ENCODE measurements around the gene ADGRL1. TPM values are rescaled to one million over a fixed set of nuclear protein-coding genes. Genes with fewer than 3 reads are reported as not detected.

The ADGRL1 gene
- polyA plus RNA-seq, 12 donors: 13.5 to 70.1 (median 16.0) TPM

DNA sequence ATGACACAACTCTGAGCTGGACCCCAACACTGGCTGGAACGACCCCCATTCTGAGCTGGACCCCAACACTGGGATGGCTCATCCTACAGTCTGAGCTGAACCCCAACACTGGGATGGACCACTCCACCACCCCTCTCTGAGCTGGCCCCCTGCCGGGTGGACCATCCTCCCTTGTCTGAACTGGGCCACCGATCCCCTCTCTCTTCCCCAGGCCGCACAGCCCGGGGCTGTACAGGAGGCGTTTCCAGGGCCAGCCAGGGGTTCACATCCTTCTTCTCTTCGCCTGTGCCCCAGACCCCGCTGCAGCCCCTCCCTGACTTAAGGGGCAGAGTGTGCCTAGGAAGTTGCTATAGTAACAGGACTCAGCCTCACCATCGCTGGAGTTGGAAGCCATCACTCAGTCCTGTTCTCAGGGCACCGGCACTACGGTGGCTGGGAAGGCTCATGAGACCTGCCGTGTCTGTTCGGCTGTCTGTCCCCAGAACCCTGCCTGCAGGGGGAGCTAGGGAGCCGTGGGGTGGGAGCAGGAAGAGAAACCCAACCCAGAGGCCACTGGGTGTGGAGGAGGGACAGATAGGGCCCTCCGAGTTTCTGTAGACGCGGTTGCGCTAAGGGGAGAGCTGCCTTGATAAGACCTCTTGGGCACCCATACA is 92.1 kb downstream of the ADGRL1 start:
- no peak for DNase-seq

DNA sequence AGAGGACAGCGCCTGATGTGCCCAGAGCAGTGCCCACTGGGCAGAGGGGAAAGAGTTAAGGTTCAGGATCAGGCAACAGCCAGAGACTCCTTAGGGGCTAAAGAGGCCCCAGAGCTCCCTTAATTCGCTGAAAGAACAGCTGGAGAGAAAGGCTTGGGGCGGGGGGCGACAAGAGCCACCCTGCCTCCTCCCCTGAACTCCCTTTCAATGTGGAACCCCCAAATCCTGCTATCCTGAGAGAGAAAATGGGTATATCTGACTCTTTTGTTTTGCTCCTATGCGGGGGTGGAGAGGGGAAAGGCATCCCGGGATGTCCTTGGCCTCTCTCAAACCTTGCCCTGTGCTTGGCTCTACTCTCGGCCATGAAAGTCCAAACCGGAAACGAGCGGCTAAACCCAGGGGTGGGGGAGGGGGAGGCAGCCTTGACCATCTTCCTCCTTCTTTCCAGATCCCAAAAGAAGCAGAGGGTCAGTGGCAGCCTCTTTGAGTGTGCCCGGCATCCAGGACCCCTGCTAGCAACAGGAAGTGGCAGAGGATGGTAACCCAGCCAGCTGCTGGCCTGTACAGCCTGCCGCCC is 93.1 kb downstream of the ADGRL1 start:
- no peak for DNase-seq

DNA sequence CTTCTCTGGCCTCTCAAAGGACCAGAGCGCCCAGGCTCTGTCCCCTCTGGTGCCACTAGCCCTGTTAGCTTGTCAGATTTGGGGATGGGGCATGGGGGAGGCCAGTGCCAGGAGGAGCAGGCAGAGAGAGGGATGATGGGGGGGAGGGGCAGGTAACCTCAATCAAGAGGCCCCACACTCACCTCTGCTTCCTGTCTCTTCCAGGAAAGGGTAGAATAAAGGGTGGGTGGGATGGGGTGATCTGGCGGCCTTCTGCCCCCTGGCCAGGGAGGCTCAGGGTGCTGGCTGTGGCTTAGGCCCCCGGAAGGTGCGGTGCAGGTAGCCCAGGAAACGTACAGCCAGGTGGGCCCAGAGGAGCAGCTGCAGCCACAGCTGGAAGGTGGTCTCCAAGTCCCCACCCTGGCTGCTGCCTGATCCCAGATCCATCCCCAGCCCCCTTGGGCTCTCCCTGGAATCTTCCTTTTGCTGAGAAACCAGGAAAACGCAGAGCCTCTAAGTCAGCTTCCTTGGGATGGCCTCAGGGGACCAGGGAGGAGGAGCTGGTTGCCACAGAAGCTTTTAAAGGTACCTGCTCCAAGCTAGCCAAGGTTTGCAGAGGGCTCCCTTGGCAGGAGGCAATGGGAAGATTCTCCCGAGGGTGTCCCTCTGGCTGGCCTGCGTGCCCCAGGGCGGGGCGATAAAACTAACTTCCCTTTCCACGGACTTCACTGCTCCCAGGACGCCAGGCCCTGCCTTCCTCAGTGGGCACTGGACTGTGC is 93.7 kb downstream of the ADGRL1 start:
- DNase-seq: no peak

DNA sequence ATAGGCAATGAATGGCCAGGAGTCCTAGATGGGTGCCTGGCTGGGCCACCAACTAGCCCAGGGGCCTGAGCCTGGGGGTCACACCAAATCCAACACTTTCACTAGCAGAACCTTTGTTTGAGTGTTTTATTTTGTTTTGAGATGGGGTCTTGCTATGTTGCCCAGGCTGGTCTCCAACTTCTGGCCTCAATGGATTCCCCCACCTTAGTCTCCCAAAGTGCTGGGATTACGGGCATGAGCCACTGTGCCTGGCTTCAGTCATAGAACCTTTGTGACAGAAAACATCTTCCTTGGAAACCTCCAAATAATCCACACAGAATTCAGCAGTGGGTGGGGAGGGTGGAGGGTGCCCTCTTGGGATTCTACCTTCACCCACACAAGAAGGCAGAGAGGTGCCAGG is 94.5 kb downstream of the ADGRL1 start:
- DNase-seq: no peak

DNA sequence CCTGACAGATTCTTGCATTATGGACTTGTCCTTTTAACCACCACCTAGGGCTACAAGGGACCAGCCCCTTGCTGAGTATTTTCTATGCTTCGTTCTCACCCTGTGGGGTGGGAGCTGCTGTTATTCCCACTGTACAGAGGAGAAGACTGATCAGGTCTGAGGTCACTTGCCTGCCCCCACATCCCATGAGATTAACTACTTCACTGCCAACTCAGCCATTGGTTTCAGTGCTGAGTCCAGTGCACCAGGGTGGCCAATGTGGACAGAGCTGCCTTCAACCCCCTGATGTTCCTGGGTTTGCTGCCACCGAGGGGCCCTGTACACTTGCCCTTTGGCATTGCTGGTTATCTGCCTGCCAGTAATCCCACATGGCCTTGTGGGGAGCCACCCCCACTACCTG is 95.3 kb downstream of the ADGRL1 start:
- DNase-seq: no peak

DNA sequence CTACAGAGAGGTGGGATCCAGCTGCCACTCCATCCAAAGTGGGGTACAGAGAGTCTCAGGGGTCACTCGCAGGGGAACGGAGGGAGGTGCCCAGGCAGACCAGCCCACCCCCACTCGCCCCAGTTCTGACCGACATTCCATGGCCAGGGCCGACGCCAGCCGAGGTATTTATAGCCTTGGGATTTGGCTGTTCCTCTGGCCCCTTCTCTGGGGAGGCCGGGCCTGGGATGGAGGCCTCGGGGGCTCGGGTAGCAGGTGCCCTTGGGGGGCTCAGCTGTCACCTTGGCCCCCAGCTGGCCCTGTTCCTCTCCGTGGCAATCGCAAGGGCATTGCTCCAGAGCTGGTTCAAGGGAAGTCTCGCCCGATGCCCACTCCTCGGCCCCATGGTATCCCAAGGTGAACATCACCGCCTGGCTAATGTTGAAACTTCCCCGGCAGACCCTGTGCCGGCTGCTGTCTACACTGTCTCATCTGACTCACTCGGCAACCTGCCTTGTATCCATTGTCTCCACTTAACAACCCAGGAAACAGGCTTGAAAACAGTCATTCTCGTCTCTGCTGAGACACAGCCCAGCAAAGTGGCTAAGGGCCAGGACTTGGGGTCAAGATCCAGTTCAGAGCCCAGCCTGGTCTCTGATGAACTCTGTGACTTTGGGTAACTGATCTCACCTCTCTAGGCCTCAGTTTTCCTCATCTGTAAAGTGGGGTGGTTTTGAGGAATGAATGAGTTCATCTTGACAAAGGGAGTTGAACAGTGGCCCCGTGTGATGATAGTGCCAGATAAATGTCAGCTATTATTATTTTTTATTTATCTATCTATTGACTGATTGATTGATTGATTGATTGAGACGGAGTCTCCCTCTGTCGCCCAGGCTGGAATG is 98.1 kb downstream of the ADGRL1 start:
- no peak for DNase-seq

DNA sequence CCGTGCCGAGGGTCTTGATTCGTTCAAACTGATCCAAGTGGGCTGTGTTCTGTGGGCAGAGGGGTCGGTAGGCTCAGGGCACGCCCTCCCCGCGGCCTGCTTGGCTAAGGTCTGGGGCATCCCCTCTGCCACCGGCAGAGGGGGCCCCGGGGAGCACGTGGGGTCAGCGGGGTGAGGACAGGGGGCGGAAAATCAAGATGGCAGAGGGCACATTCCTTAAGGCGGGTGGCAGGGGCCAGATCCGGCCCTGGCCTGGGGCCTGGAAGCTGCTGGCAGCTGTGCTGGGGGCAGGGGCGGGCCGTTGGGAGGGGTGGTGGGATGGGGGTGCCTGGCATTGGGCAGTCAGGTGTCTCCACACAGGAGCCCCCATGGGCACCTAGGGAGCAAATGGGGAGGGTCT is 99.1 kb downstream of the ADGRL1 start:
- no peak for DNase-seq

DNA sequence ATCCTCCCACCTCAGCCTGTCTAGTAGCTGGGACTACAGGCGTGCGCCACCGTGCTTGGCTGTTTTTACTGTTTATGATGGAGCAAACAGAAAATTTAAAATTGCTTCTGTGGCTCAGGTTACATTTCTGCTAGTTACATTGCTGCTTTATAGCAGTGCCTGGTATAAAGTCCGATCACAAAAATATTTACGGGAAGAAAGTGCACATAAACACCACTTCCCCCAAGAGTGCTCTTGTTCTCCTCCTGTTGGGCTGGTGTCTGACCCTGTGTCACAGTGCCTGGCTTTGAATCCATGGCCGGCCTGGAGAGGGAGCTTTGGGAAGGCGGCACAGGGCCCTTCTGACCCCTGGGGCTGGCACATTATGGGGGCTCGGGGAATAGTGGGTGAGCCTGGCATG is 100.3 kb downstream of the ADGRL1 start:
- DNase-seq: no peak

DNA sequence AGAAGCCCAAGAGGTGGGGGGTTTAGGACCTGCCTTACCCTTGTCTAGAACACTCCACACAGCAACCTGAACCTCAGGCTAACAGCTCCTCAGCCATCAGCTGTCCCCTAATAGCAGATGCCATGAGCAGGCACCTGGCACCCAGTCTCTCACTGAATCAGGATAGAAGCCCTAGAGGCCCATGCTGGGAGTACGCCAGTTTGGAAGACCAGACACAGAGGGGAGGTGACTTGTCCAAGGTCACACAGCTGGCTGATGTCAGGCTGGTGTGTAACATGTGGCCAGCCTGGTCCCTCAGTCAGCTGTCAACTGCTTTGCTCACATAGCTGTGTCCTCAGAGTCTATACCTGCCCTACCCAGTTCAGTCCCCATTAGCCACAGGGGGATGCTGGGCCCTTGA is 102.7 kb downstream of the ADGRL1 start:
- no peak for DNase-seq

DNA sequence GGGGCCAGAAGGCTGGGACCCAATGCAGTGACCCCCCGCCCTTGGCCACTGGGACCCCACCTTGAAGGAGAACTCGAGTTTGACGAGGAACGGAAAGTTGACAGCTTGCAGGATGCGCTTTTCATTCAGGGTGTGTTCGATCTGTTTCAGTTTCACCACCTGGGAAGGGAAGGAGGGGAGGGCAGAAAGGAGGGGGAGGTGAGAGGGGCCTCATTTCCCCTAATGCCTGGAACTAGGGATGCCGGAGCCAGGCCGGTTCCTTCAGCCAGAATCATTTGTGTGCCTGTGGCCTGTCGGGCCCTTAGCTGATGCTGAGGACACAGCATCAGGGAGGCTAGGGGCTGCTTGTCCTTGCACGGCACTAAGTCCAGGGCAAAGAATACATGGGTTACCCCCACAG is 103.2 kb downstream of the ADGRL1 start:
- no peak for DNase-seq

DNA sequence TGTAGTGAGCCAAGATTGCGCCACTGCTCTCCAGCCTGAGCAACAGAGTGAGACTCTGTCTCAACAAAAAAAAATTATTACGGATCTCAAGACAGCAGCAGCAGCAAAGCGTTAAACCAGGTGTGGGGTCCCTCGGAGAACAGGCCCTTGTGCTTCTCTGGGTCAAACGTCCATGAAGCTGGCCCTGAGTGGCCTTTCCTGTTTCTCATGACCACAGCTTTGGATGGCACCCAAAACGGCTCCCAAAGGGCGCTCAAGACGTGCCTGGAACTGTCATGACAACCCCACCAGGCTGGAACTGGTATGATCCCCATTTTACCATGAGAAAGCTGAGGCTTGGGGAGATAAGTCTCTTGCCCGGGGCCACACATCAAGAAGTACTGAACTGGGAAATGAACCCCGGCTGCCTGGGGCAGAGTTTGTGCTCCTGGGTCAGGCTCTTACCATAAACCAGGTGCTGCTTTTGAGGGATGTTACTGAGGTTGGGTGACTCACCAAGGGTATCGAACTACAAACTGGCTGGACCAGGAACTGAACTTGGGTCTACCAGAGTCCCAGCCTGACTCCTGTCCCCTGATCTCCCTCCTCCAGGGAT is 103.8 kb downstream of the ADGRL1 start:
- no peak for DNase-seq

DNA sequence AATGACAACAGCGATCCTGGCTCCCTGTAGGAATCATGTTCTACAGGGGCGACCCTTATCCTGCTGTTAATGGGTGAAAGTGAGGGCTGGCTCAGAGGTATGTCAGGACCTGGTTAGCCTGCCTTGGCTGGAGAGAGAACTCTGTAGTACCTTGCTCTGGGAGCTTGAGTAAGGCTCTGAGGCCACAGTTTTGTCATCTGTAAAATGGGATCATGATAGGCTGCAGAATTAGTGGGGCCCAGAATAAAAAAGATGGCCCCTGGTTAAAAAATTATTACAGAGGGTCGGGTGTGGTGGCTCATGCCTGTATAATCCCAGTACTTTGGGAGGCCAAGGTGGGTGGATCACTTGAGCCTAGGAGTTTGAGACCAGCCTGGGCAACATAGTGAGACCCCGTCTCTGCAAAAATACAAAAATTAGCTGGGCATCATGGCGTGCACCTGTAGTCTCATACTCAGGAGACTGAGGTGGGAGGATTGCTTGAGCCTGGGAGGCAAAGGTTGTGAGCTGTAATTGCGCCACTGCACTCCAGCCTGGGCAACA is 104.9 kb downstream of the ADGRL1 start:
- DNase-seq: no peak

Other genes starting within 250 kb of the ADGRL1 start
- gene RFX1, start 199.8 kb downstream of the ADGRL1 start, polyA plus RNA-seq (ENCODE audit: insufficient read length in 12 of 12): 10 to 100 TPM in 2 of 12 donors, 1 to 10 TPM in 9, not detected in 1; 3.7 to 11.1 (median 5.2) TPM
- not detected for gene RLN3, start 178.0 kb downstream of the ADGRL1 start, polyA plus RNA-seq (ENCODE audit: insufficient read length in 12 of 12)
- gene IL27RA, start 174.4 kb downstream of the ADGRL1 start, polyA plus RNA-seq (ENCODE audit: insufficient read length in 12 of 12): 1 to 10 TPM in 11 of 12 donors, not detected in 1; 2.0 to 8.2 (median 2.8) TPM
- gene PALM3, start 144.1 kb downstream of the ADGRL1 start, polyA plus RNA-seq (ENCODE audit: insufficient read length in 12 of 12): 1 to 10 TPM in 2 of 12 donors, under 1 TPM in 8, not detected in 2; 0.35 to 2.5 (median 0.71) TPM
- gene MISP3, start 133.4 kb downstream of the ADGRL1 start, polyA plus RNA-seq (ENCODE audit: insufficient read length in 12 of 12): 1 to 10 TPM in 2 of 12 donors, under 1 TPM in 9, not detected in 1; 0.29 to 6.6 (median 0.58) TPM
- under 1 TPM in 1 of 12 donors, not detected in 11; 0.13 TPM for gene C19orf67, start 120.4 kb downstream of the ADGRL1 start, polyA plus RNA-seq (ENCODE audit: insufficient read length in 12 of 12)
- 10 to 100 TPM in 11 of 12 donors, not detected in 1; 24.7 to 61.1 (median 39.3) TPM for gene SAMD1, start 115.4 kb downstream of the ADGRL1 start, polyA plus RNA-seq (ENCODE audit: insufficient read length in 12 of 12)
- 100 to 1,000 TPM; 192 to 648 (median 407) TPM for gene PRKACA, start 88.4 kb downstream of the ADGRL1 start, polyA plus RNA-seq (ENCODE audit: insufficient read length in 12 of 12)
- 10 to 100 TPM in 4 of 12 donors, 1 to 10 TPM in 7, not detected in 1; 6.6 to 22.8 (median 9.8) TPM for gene ASF1B, start 69.6 kb downstream of the ADGRL1 start, polyA plus RNA-seq (ENCODE audit: insufficient read length in 12 of 12)
- 10 to 100 TPM in 11 of 12 donors, not detected in 1; 36.8 to 69.5 (median 50.5) TPM for gene ADGRE5, start 175.3 kb upstream of the ADGRL1 start, polyA plus RNA-seq (ENCODE audit: insufficient read length in 12 of 12)
- gene DDX39A, start 213.2 kb upstream of the ADGRL1 start, polyA plus RNA-seq (ENCODE audit: insufficient read length in 12 of 12): 10 to 100 TPM in 11 of 12 donors, not detected in 1; 35.6 to 55.0 (median 41.8) TPM
- gene PKN1, start 227.1 kb upstream of the ADGRL1 start, polyA plus RNA-seq (ENCODE audit: insufficient read length in 12 of 12): 10 to 100 TPM in 11 of 12 donors, not detected in 1; 41.3 to 73.8 (median 53.7) TPM

All from muscle of arm (tissue), 12 donors.